Panc1 (cell line): ENCODE results near the gene DDX10. TPM values are rescaled to one million over a fixed set of nuclear protein-coding genes. Genes with fewer than 3 reads are reported as not detected.

Source experiments
- ATAC-seq: fragments of 200-7000 bp; cut with Tn5 transposase; 2 replicates; pipeline ENCODE4 v1.9.1; 2020; ENCODE audit warnings: mild to moderate bottlenecking, moderate library complexity
- BruUV-seq: library from RNA; stranded (reverse); fragments of 400-500 nt; replicated peaks from 2 replicates; lab custom pipeline; 2021; lab: Mats Ljungman, UMichigan
- CTCF ChIA-PET: fragments of 300-600 bp; sonication (Branson Sonifier 250); formaldehyde crosslinking; loops from one replicate; lab custom pipeline; 2022; ENCODE audit warnings: antibody characterized with exemption; lab: Charles Lee
- POLR2A ChIA-PET: fragments of 300-600 bp; sonication (Branson Sonifier 250); formaldehyde crosslinking; loops from one replicate; lab custom pipeline; 2022; ENCODE audit warnings: antibody characterized with exemption; lab: Charles Lee
- DNase-seq: peaks from one replicate; pipeline ENCODE4 v3.0.0-alpha.2; 2010; ENCODE audit warnings: low read depth, low spot score
- H3K27ac ChIP-seq: 2 replicates; pipeline ENCODE4 v1.5.1; 2011; ENCODE audit warnings: mild to moderate bottlenecking, low read length, inconsistent platforms
- H3K27me3 ChIP-seq: fragments of 200-500 bp; sonication (Bioruptor generic); 2 replicates; pipeline ENCODE4 v1.6.0; 2014; ENCODE audit warnings: low read length, inconsistent platforms; ENCODE audit not compliant: control insufficient read depth, insufficient read depth
- H3K36me3 ChIP-seq: fragments of 200-500 bp; sonication (Bioruptor generic); 2 replicates; pipeline ENCODE4 v1.5.1; 2014; ENCODE audit warnings: inconsistent platforms, mild to moderate bottlenecking, low read length, moderate library complexity; ENCODE audit not compliant: control insufficient read depth, insufficient read depth
- H3K4me1 ChIP-seq: 2 replicates; pipeline ENCODE4 v1.5.1; 2011; ENCODE audit warnings: inconsistent platforms, mild to moderate bottlenecking, low read length, moderate library complexity; ENCODE audit not compliant: control insufficient read depth, insufficient read depth
- H3K4me3 ChIP-seq, 2 experiments: 2 replicates each; pipeline ENCODE4 v1.5.1; 2011 to 2012; ENCODE audit warnings: low read depth in 2 of 2, low read length in 2 of 2, mild to moderate bottlenecking in 2 of 2, inconsistent platforms in 1 of 2, moderate library complexity in 1 of 2
- H3K9me3 ChIP-seq: fragments of 200-500 bp; sonication (Bioruptor generic); 2 replicates; pipeline ENCODE4 v1.5.1; 2014; ENCODE audit warnings: low read depth, mild to moderate bottlenecking, inconsistent platforms, low read length, moderate library complexity; ENCODE audit not compliant: control insufficient read depth, insufficient read depth
- CTCF ChIP-seq: fragments of 450-650 bp; IDR thresholded peaks from 2 replicates; pipeline ENCODE4 v1.5.1; 2017; ENCODE audit warnings: mild to moderate bottlenecking
- POLR2AphosphoS5 ChIP-seq: IDR thresholded peaks from 2 replicates; pipeline ENCODE4 v1.6.1; 2012; ENCODE audit warnings: mild to moderate bottlenecking, low read depth, low read length, moderate library complexity
- REST ChIP-seq, 2 experiments: IDR thresholded peaks; 2 replicates each; pipeline ENCODE4 v1.6.1; 2011 to 2012; ENCODE audit warnings: low read depth in 2 of 2, control low read depth in 1 of 2, low read length in 1 of 2, mild to moderate bottlenecking in 1 of 2, moderate library complexity in 1 of 2; ENCODE audit not compliant: insufficient read depth in 1 of 2
- SIN3A ChIP-seq: IDR thresholded peaks from 2 replicates; pipeline ENCODE4 v1.6.1; 2012; ENCODE audit warnings: low read depth, mild to moderate bottlenecking, low read length, moderate library complexity, borderline replicate concordance; ENCODE audit not compliant: insufficient read depth
- TCF7L2 ChIP-seq: IDR thresholded peaks from 2 replicates; pipeline ENCODE4 v1.6.1; 2011; ENCODE audit warnings: mild to moderate bottlenecking, low read depth, low read length, inconsistent platforms
- in situ Hi-C: cut with HindIII; loops from 2 replicates; pipeline ENCODE4 v1.10.0; 2016; ENCODE audit warnings: low sequenced_read_pairs, low pct_unique_long_range_greater_than_20kb
- intact Hi-C: fragments of 100-400 bp; cut with micrococcal nuclease; formaldehyde crosslinking; loops from one replicate; pipeline ENCODE4 v1.10.0; 2022; ENCODE audit not compliant: unreplicated experiment
- total RNA-seq: library from RNA; stranded (reverse); gene quantifications from one replicate; pipeline ENCODE4 v1.2.1, GENCODE V29; 2021; ENCODE audit not compliant: unreplicated experiment

Gene DDX10
- total RNA-seq, 1 experiment from 2014 or later: 48.8 TPM

- intact Hi-C loops (loop anchor here (10.0 kb wide), 1 partner anchor 303 kb away; no protein-coding TSS in a partner anchor), in situ Hi-C loops (no loop called here)
- H3K36me3 ChIP-seq: no peaks in the 10 kb centered on the region
- DNase-seq (no peak), ATAC-seq (no peak)
- H3K27ac ChIP-seq: no peak overlapping the region
- CTCF ChIA-PET: no interaction called here
- TF ChIP-seq POLR2AphosphoS5: no peak
- TF ChIP-seq SIN3A: no peak
- no peak for TF ChIP-seq REST (IDR thresholded peaks at IDR 0.05; ENCODE audit: insufficient read depth in 1 of 2, low read depth in 2 of 2, low read length in 1 of 2)
- TF ChIP-seq TCF7L2: no peak
- no peak for TF ChIP-seq CTCF
- H3K4me3 ChIP-seq: no peak overlapping the region
- H3K4me1 ChIP-seq: no peaks in the 10 kb centered on the region
- H3K9me3 ChIP-seq: no peaks in the 10 kb centered on the region
- no TSS peak for BruUV-seq
- POLR2A ChIA-PET: no interaction called here
- H3K27me3 ChIP-seq: no peaks in the 10 kb centered on the region
Observed at GRCh38 chr11:108647387-108647700, 17.5 kb upstream of the DDX10 start.

- peak; percentile 96 for ATAC-seq
- in situ Hi-C loops: no loop called here
- H3K36me3 ChIP-seq: no peaks in the 10 kb centered on the region
- H3K4me1 ChIP-seq: no peaks in the 10 kb centered on the region
- H3K9me3 ChIP-seq: no peaks in the 10 kb centered on the region
- TF ChIP-seq REST (IDR thresholded peaks at IDR 0.05; ENCODE audit: insufficient read depth in 1 of 2, low read depth in 2 of 2, low read length in 1 of 2): no peak
- TF ChIP-seq POLR2AphosphoS5: no peak
- TF ChIP-seq CTCF: peak; percentile 93
- no peak for TF ChIP-seq SIN3A
- no peak for TF ChIP-seq TCF7L2
- POLR2A ChIA-PET: interaction anchor here (0.6 kb wide), 1 partner anchor 527 kb away, joined by 3 read pairs; no protein-coding TSS in a partner anchor
- intact Hi-C loops: loop anchor here (10.0 kb wide), 1 partner anchor 303 kb away; no protein-coding TSS in a partner anchor
- H3K4me3 ChIP-seq: no peak overlapping the region
- DNase-seq: peak; percentile 67
- BruUV-seq: no TSS peak
- H3K27ac ChIP-seq: no peak overlapping the region
- no peaks in the 10 kb centered on the region for H3K27me3 ChIP-seq
- CTCF ChIA-PET: no interaction called here
Observed at GRCh38 chr11:108647701-108648527, 17.0 kb upstream of the DDX10 start.
